ENCODE measurements around the gene TGFBR3. TPM values are rescaled to one million over a fixed set of nuclear protein-coding genes. Genes with fewer than 3 reads are reported as not detected.

The TGFBR3 gene
- total and polyA plus RNA-seq, 7 donors: 1.2 to 170 (median 92.2) TPM

- H3K27me3 ChIP-seq: no peaks in the 10 kb centered on the region
- intact Hi-C loops (cut with DNase I): loop anchor here (5.0 kb wide), 1 partner anchor 199 kb away; no protein-coding TSS in a partner anchor
- H3K9me3 ChIP-seq: no peaks in the 10 kb centered on the region
- no peak for DNase-seq
- TF ChIP-seq POLR2AphosphoS5 (IDR thresholded peaks at IDR 0.05) (peak in 1 of 4 donors; percentile 2), POLR2A (IDR thresholded peaks at IDR 0.05) (no peak), CTCF (IDR thresholded peaks at IDR 0.05) (no peak), EP300 (IDR thresholded peaks at IDR 0.05) (no peak)
- H3K4me1 ChIP-seq: peaks cover 0 to 26% (median 23%) of the 10 kb centered on the region in 4 donors
- H3K27ac ChIP-seq: peak overlapping the region; percentile 1 to 56 (median 54)
- 25 to 65% methylated on average over 10 of the region's 10 CpGs for WGBS, 2 donors
- no peak overlapping the region for H3K4me3 ChIP-seq
- H3K36me3 ChIP-seq: peaks cover 0 to 36% (median 6%) of the 10 kb centered on the region in 4 donors
Measured at GRCh38 chr1:91683598-91683951, 202.4 kb downstream of the TGFBR3 start.

- Histone ChIP-seq H3K27ac (peak overlapping the region; percentile 1 to 56 (median 54)), H3K27me3 (no peaks in the 10 kb centered on the region), H3K36me3 (peaks cover 0 to 31% (median 6%) of the 10 kb centered on the region in 4 donors), H3K9me3 (no peaks in the 10 kb centered on the region), H3K4me1 (peaks cover 0 to 26% (median 23%) of the 10 kb centered on the region in 4 donors), H3K4me3 (no peak overlapping the region)
- intact Hi-C loops (cut with DNase I): loop anchor here (5.0 kb wide), 1 partner anchor 199 kb away; no protein-coding TSS in a partner anchor
- DNase-seq: no peak
- no peak for TF ChIP-seq POLR2AphosphoS5 (IDR thresholded peaks at IDR 0.05)
- TF ChIP-seq EP300 (IDR thresholded peaks at IDR 0.05): no peak
- no peak for TF ChIP-seq CTCF (IDR thresholded peaks at IDR 0.05)
- no peak for TF ChIP-seq POLR2A (IDR thresholded peaks at IDR 0.05)
- 64 to 79% methylated on average over 3 of the region's 3 CpGs for WGBS, 2 donors
Measured at GRCh38 chr1:91682882-91683597, 202.9 kb downstream of the TGFBR3 start.

- TF ChIP-seq CTCF (IDR thresholded peaks at IDR 0.05) (no peak), POLR2AphosphoS5 (IDR thresholded peaks at IDR 0.05) (no peak), EP300 (IDR thresholded peaks at IDR 0.05) (no peak), POLR2A (IDR thresholded peaks at IDR 0.05) (no peak)
- WGBS, 2 donors: 83 to 90% methylated on average over 4 of the region's 4 CpGs
- Histone ChIP-seq H3K36me3 (peaks cover 0 to 28% (median 6%) of the 10 kb centered on the region in 4 donors), H3K4me3 (no peak overlapping the region), H3K4me1 (peaks cover 0 to 23% (median 20%) of the 10 kb centered on the region in 4 donors), H3K27me3 (no peaks in the 10 kb centered on the region), H3K27ac (no peak overlapping the region), H3K9me3 (no peaks in the 10 kb centered on the region)
- no peak for DNase-seq
- intact Hi-C loops (cut with DNase I): loop anchor here (5.0 kb wide), 1 partner anchor 202 kb away; no protein-coding TSS in a partner anchor
Measured at GRCh38 chr1:91680556-91681155, 205.3 kb downstream of the TGFBR3 start.

- TF ChIP-seq POLR2AphosphoS5 (IDR thresholded peaks at IDR 0.05) (peak in 1 of 4 donors; percentile 17), POLR2A (IDR thresholded peaks at IDR 0.05) (no peak)
- H3K4me3 ChIP-seq: no peak overlapping the region
- WGBS, 2 donors: 94 to 96% methylated on average over 4 of the region's 4 CpGs
- intact Hi-C loops (cut with DNase I): no loop called here
- no peaks in the 10 kb centered on the region for H3K27me3 ChIP-seq
- no peak overlapping the region for H3K27ac ChIP-seq
- peaks cover 0 to 28% (median 6%) of the 10 kb centered on the region in 4 donors for H3K36me3 ChIP-seq
- DNase-seq: no peak
- peaks cover 0 to 12% (median 10%) of the 10 kb centered on the region in 4 donors for H3K4me1 ChIP-seq
- H3K9me3 ChIP-seq: no peaks in the 10 kb centered on the region
Measured at GRCh38 chr1:91679446-91679845, 206.5 kb downstream of the TGFBR3 start.

GRCh38 chr1:91676030-91676429 is 209.9 kb downstream of the TGFBR3 start:
- peaks cover 0 to 4% (median 0%) of the 10 kb centered on the region in 4 donors for H3K4me1 ChIP-seq
- 95 to 97% methylated on average over 2 of the region's 2 CpGs for WGBS, 2 donors
- H3K4me3 ChIP-seq: no peak overlapping the region
- no peak for DNase-seq
- no peak overlapping the region for H3K27ac ChIP-seq
- intact Hi-C loops (cut with DNase I): no loop called here
- H3K27me3 ChIP-seq: no peaks in the 10 kb centered on the region
- H3K9me3 ChIP-seq: no peaks in the 10 kb centered on the region
- TF ChIP-seq CTCF (IDR thresholded peaks at IDR 0.05): no peak
- TF ChIP-seq POLR2A (IDR thresholded peaks at IDR 0.05): no peak
- no peak for TF ChIP-seq EP300 (IDR thresholded peaks at IDR 0.05)
- peaks cover 0 to 5% (median 0%) of the 10 kb centered on the region in 4 donors for H3K36me3 ChIP-seq
